ENCODE measurements around the gene TRIM47.

TRIM47 gene

GRCh38 chr17:75844530-75845057 is 33.8 kb downstream of the TRIM47 start:
- no peak overlapping the region for H3K4me3 ChIP-seq (ENCODE audit: low read depth, low read length)
- DNase-seq (ENCODE audit: low read depth): no peak
- TF ChIP-seq CTCF (IDR thresholded peaks at IDR 0.05; ENCODE audit: low read depth, low read length, missing control alignments): no peak
- in situ Hi-C loops (cut with HindIII; ENCODE audit: low sequenced_read_pairs): loop anchor here (10.0 kb wide), 1 partner anchor 60 kb away; the partner anchor contains the start of gene UNK

GRCh38 chr17:75843577-75844529 is 34.5 kb downstream of the TRIM47 start, which contains the start of gene UNC13D:
UNC13D (minus strand) TSS chr17:75844404; CDS start chr17:75844337, 67 bp downstream.
- in situ Hi-C loops (cut with HindIII; ENCODE audit: low sequenced_read_pairs): loop anchor here (10.0 kb wide), 1 partner anchor 59 kb away; the partner anchor contains the start of gene UNK
- no peak for TF ChIP-seq CTCF (IDR thresholded peaks at IDR 0.05; ENCODE audit: low read depth, low read length, missing control alignments)
- H3K4me3 ChIP-seq (ENCODE audit: low read depth, low read length): no peak within 1 kb of the TSS
- no peak for DNase-seq (ENCODE audit: low read depth)

GRCh38 chr17:75842963-75843576 is 35.3 kb downstream of the TRIM47 start:
- no peak overlapping the region for H3K4me3 ChIP-seq (ENCODE audit: low read depth, low read length)
- no peak for TF ChIP-seq CTCF (IDR thresholded peaks at IDR 0.05; ENCODE audit: low read depth, low read length, missing control alignments)
- DNase-seq (ENCODE audit: low read depth): no peak
- in situ Hi-C loops (cut with HindIII; ENCODE audit: low sequenced_read_pairs): loop anchor here (10.0 kb wide), 1 partner anchor 58 kb away; the partner anchor contains the start of gene UNK

GRCh38 chr17:75842411-75842810 is 36.0 kb downstream of the TRIM47 start:
- no peak overlapping the region for H3K4me3 ChIP-seq (ENCODE audit: low read depth, low read length)
- no peak for TF ChIP-seq CTCF (IDR thresholded peaks at IDR 0.05; ENCODE audit: low read depth, low read length, missing control alignments)
- in situ Hi-C loops (cut with HindIII; ENCODE audit: low sequenced_read_pairs): loop anchor here (10.0 kb wide), 1 partner anchor 58 kb away; the partner anchor contains the start of gene UNK
- DNase-seq (ENCODE audit: low read depth): no peak

- no peak for TF ChIP-seq CTCF (IDR thresholded peaks at IDR 0.05; ENCODE audit: low read depth, low read length, missing control alignments)
- no peak for DNase-seq (ENCODE audit: low read depth)
- in situ Hi-C loops (cut with HindIII; ENCODE audit: low sequenced_read_pairs): loop anchor here (10.0 kb wide), 1 partner anchor 56 kb away; the partner anchor contains the start of gene UNK
- H3K4me3 ChIP-seq (ENCODE audit: low read depth, low read length): no peak overlapping the region
These were observed 37.6 kb downstream of the TRIM47 start for GRCh38 chr17:75840799-75841164.
